RWPE1 (cell line): ENCODE data around the gene SHOC2.

Source experiments
- CTCF ChIA-PET: fragments of 350-600 bp; sonication (Branson Sonifier 250); formaldehyde crosslinking; extraction: SDS; loops from one replicate; lab custom pipeline; 2021; lab: Yijun Ruan, JAX
- POLR2A ChIA-PET: fragments of 400-600 bp; formaldehyde crosslinking; extraction: SDS; loops from one replicate; lab custom pipeline; 2020; ENCODE audit warnings: antibody characterized with exemption; ENCODE audit not compliant: low non-redundant PET; lab: Yijun Ruan, JAX
- DNase-seq: peaks from one replicate; pipeline ENCODE4 v3.0.0; 2012; ENCODE audit warnings: low spot score
- H3K27ac ChIP-seq: fragments of 450-650 bp; 2 replicates; pipeline ENCODE4 v1.5.1; 2017
- TF ChIP-seq, protein P1 (sequence below): fragments of 450-650 bp; conservative IDR thresholded peaks from 2 replicates; pipeline ENCODE4 v1.5.1; 2017; ENCODE audit warnings: low read depth, mild to moderate bottlenecking

Gene SHOC2

DNA sequence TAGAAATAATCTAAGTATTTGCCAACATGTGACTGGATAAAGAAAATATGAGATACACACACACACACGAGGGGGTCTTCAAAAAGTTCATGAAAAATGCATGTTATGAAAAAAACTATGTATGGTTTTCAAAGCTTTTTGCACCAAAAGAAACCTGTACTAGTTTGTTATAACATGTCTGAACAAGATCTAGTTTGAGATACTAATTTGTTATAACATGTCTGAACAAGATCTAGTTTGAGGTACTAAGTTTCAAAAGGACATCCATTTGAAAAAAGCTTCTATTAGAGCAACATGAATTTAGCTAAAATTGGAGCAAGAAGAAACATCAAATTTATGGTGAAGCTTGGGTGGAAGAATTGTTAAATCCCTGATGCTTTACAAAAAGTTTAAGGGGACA, 137.6 kb downstream of the SHOC2 start:
- TF ChIP-seq, protein P1, sequence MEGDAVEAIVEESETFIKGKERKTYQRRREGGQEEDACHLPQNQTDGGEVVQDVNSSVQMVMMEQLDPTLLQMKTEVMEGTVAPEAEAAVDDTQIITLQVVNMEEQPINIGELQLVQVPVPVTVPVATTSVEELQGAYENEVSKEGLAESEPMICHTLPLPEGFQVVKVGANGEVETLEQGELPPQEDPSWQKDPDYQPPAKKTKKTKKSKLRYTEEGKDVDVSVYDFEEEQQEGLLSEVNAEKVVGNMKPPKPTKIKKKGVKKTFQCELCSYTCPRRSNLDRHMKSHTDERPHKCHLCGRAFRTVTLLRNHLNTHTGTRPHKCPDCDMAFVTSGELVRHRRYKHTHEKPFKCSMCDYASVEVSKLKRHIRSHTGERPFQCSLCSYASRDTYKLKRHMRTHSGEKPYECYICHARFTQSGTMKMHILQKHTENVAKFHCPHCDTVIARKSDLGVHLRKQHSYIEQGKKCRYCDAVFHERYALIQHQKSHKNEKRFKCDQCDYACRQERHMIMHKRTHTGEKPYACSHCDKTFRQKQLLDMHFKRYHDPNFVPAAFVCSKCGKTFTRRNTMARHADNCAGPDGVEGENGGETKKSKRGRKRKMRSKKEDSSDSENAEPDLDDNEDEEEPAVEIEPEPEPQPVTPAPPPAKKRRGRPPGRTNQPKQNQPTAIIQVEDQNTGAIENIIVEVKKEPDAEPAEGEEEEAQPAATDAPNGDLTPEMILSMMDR, result no peak
- no peak overlapping the region for H3K27ac ChIP-seq
- ChIA-PET POLR2A (no interaction called here), CTCF (interaction anchor here (0.6 to 0.7 kb wide), 2 partner anchors 21 to 401 kb away, joined by 3 to 4 read pairs; no protein-coding TSS in a partner anchor)
- DNase-seq, result no peak
